Measurements from ENCODE around the gene TNC.

DNA sequence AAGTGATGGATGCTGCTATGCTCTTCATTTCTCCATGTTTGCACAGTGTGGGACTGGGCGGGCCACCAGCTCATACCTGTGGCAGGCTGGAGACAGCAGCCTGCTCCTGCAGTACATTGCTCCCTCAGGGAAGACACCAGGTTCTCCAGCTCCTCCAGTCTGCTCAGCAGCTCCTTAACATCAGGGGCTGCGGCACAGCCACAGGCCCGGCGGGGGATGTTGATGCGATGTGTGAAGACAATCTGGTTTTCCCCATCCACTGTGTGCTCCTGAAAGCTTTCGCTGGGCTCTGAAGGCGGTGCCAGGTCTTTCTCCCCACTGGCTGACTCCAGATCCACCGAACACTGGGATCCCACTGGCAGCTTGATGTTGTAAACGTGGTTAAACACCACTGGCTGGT is 27.5 kb downstream of the TNC start:
- TF ChIP-seq, protein P1, sequence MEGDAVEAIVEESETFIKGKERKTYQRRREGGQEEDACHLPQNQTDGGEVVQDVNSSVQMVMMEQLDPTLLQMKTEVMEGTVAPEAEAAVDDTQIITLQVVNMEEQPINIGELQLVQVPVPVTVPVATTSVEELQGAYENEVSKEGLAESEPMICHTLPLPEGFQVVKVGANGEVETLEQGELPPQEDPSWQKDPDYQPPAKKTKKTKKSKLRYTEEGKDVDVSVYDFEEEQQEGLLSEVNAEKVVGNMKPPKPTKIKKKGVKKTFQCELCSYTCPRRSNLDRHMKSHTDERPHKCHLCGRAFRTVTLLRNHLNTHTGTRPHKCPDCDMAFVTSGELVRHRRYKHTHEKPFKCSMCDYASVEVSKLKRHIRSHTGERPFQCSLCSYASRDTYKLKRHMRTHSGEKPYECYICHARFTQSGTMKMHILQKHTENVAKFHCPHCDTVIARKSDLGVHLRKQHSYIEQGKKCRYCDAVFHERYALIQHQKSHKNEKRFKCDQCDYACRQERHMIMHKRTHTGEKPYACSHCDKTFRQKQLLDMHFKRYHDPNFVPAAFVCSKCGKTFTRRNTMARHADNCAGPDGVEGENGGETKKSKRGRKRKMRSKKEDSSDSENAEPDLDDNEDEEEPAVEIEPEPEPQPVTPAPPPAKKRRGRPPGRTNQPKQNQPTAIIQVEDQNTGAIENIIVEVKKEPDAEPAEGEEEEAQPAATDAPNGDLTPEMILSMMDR (IDR thresholded peaks at IDR 0.05; ENCODE audit: low read depth, low read length, poor library complexity, severe bottlenecking) = no peak
- TF ChIP-seq EZH2phosphoT487 (IDR thresholded peaks at IDR 0.05; ENCODE audit: borderline replicate concordance, low read length) = no peak
